GM18868 (cell line): ENCODE results near the gene ACIN1.

Experiments used
- ATAC-seq: cut with Tn5 transposase; IDR thresholded peaks from one replicate; pipeline ENCODE4 v1.9.1; 2021; ENCODE audit warnings: mild to moderate bottlenecking, moderate library complexity; ENCODE audit not compliant: unreplicated experiment

The ACIN1 gene

DNA sequence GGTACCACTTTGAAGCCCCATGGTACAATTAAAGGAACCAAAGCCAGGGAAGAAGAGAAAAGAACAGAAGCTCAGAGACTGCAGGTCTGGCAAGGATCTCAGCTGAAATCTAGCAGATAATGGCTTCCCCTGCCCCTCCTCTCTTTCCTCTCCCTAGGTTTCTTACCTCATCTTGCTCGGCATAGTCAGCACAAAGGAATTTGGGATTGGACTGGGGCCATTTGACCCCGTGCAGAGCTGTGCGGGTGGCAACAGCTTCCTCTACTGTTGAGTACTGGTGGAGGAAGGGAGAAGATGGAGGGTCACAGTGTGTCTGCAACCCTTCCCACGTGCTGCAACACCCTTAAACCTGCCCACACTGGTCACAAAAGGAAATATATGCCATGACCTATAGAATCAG lies 32.9 kb downstream of the ACIN1 start:
- no peak for ATAC-seq

DNA sequence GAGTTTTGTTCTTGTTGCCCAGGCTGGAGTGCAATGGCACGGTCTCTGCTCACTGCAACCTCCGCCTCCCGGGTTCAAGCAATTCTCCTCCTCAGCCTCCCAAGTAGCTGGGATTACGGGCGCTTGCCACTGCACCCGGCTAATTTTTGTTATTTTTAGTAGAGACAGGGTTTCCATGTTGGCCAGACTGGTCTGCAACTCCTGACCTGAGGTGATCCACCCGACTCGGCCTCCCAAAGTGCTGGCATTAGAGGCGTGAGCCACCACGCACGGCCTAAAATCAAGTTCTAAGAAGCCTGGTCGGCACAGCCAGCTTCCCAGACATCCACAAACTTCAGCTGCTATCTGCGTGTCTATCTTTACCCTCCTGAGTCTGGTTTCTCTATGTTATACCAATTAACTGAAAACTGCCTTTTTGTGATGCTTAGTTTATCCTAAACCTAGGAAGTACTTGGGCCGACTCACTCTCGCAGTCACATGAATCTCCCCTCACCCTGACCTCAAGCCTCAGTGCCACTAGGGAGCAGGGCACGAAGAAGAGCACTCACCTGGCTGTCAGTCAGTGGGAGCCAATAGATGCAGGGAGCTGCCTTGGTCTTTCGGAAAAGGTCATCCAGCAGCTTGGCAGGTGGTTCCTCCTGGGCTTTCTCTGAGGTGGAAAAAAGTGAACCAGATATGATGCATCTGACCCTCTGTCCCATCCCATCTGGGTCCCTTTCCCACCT lies 34.2 kb downstream of the ACIN1 start:
- ATAC-seq, result no peak

DNA sequence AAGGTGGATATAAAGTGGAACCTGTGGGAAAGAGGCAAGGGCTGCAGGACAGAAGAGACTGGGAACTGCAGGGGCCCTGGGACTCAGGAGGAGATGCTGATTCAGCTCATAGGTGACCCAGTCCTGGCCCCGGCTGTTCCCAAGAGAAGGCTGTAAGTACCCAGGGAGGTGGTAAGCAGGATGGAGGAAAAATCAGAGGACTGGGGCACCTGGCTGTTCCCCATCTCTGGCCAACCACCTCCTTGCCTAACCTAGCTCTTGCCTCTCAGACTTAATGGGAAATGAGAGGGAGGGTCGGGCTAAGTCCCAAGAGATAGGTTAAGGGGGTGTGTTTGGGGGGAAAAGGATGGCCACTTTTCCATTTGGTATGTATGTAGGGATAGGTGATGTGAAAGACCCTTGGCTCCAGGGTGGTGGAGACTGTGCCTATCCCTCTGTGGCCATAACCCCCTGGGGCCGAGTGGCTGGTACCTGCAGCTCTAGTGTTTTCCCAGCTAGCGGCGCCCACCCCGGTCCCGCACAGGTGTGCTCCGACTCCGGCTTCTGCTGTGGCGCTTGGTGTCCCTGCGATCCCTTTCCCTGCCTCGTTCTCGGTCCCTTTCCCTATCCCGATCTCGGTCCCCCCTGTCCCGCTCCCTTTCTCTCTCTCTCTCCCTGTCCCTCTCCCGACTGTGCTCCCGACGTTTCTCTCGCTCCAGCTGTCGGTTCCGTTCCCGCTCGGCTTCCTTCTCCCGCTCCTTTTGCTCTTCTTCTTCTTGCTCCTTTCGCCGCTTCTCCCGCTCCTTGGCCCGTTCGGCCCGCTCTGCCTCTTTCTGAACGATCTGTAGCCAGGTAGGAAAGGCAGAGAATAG lies 36.1 kb downstream of the ACIN1 start:
- ATAC-seq, result no peak

DNA sequence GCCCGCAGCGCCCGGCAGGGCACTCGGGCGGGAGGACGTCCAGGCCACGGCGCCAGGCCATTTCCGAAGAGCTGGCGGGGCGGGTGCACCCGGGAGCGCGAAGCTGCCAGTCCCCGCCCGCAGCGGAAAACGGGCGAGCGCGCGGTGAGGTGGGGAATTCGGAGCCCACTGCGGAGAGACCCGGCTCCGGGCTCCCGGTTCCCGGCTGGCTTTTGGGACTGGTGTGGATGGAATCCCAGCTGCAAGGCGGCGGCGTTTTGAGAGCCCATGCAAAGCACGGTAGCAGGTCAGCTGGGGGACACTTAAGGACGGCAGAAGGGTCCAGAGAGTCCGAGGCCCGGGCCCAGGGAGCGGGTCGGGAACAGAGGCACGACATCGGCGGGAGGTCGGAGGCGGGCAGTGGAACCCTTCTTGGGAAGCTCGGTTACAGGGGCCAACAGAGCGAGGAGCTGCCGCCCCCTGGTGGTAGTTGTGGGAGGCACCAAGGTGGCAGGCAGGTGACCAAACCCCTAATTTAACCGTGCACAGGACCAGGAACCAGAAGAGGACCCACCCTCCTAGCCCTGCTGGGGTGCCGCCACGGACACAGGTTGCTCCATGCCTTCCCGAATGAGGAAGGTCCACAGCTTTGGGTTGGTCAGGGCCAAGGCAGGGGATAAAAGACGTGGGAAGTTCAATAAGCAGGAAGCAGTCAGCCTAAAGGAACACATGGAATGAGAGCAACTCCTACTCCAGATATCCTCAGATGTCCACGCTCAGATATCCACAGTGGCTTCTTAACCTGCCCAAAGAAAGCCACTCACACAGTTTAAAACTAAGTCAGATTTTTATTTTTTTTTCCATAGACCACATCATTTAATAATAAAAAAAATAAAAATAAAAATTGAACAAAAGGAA lies 36.9 kb downstream of the ACIN1 start:
- peak; percentile 58 for ATAC-seq

DNA sequence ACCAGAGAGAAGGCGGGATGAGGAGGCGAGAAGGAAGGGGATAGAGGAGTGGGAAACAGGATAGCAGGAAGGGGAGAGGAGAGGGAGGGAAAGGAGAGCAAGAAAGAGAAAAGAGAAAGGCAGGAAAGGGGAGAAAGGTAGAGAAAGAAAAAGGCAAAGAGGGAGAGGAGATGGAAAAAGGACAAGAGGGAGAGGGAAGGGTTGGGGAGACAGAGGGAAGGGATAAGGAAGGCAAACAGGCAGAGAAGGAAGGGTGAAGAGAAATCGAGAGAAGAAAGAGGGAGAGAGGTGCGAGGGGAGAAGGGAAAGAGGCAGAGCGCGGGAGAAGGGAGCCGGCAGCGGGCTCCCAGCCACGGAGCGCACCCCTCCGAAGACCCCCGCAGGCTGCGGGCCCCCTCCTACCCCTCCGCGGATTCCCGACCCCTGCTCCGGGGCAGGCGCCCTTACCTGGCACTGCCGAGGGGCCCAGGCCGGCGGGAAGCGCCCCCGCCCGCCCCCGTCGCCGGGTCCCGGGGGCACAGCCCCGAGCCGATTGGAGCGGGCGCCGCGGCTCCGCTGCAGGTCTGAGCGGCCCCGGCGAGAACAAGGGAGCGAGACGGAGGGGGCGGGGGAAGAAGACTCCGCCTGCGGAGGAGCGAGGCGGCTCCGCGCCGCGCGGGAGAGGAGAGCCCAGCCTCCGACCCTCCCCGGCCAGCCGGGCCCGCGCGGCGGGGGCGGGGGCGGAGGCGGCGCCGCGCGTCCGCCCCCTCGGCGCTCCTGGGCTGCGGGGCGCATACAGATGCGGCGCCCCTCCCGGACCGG lies 37.8 kb downstream of the ACIN1 start, which contains the start of gene CDH24:
Gene CDH24, minus strand, starts transcription at position 565 of the 801 bp plus-strand sequence. CDS start 1,787 bp downstream, outside the sequence.
- peak; percentile 56 for ATAC-seq

DNA sequence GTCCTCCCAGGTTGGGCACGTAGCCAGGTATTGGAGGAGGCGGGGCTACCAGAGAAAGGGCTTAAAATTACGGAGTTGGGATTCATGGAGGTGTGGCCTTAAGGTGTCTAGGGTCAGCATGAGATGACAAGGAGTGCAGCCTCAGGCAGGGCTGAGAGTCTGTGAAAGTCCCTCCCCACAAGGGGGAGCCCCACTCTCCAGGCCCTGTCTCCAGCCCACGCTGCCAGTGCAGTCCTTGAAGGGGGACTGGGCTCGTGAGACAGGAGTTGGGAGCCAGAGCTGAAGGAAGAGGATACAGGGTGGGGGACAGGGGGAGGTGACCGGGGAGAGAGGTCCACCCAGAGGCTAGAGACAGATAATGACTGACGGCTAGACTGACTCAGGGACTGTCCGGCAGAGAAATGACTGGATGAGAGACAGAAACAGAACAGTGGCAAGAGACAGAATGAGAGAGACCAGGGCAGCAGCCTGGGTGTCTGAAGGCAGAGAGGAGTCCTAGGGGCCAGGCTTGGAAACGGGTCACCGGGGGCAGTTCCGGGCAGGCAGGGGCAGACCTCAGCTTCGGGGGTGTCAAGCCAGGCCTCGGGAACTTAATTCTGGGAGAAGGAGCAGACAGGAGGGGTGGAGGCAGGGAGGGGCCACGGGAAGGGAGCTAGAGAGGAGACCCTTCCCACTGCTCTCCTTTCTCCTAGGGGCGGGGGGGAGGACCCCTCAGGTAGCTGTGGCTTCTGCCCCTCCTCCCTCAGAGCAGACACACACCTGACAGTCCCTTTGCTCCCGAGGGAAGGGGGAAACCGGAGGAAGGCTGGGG lies 38.6 kb downstream of the ACIN1 start:
- ATAC-seq, result peak; percentile 66

DNA sequence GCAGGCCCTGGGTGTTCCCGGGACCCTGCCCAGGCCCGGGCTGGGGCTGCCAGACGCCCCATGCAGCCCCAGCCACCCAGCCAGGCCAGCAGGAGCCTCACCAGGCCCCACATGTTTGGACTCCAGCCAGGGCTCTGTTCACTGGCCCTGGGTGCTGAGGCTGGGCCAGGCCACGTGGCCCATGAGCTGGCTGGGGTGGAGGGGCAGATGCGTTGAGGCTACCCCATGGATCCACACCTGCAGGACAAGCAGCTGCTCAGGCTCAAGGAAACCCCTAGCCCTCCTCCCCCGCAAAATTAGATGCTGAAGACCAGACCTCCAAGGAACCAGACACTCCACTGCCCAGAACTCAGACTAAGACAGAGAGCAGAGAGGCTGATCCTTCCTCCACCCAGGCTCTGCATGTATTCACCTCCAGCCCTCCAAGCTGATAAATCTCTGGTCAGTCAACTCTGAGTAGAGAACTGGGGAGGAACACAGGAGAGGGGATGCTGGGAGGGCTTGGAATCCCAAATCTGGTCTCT lies 39.3 kb downstream of the ACIN1 start:
- ATAC-seq, result no peak

DNA sequence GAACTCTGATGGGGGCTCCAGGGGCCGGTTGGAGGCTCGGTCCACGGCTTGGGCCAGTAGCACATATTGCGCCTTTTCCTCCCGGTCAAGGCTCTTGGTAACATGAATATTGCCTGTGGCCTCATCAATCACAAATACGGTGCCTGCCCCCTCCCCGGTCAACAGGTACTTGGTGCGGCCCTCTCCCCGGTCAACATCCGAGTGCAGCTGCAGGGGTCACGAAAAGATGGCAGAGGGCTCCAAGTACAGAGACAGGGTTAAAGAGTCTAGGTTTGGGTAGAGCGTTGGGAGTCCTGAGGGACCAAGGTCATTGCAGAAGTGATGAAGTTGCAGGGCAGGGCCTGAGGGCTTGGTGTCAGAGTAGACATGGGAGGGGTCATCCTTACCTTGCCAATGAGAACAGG lies 39.8 kb downstream of the ACIN1 start:
- no peak for ATAC-seq

DNA sequence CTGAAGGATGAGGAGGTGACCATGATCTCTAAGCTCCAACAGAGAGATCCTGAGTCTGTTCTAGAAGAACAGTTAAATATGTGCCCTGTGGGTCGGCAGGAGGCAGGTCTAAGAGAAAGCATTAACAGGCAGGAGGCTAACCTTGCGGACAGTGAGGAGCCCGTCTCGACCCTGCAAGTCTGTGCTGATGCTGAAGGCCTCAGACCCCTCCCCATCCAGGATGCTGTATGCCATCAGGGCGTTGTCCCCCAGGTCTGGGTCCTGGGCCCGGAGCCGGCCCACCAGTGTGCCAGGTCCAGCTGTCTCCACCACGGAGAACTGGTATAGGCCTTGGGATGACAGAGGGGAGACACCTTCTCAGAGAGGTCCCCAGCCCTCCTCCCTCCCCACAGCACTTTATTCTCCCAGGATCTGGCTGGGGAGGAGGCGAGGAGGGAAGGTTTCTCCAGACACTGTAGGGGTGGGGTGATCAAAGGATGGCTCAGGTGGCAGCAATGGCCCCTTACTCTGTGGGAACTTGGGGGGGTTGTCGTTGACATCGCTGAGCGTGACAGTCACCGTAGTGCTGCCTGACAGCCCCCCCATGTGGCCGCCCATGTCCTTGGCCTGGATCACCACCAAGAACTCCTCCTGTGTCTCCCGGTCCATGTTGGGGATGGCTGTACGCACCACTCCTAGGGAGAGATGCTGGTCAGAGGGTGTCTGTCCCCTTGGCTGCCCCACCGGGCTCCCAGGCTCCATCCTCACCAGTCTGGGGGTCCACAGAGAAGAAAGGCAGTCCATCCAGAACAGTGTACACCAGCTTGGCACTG lies 40.7 kb downstream of the ACIN1 start:
- ATAC-seq, result no peak

DNA sequence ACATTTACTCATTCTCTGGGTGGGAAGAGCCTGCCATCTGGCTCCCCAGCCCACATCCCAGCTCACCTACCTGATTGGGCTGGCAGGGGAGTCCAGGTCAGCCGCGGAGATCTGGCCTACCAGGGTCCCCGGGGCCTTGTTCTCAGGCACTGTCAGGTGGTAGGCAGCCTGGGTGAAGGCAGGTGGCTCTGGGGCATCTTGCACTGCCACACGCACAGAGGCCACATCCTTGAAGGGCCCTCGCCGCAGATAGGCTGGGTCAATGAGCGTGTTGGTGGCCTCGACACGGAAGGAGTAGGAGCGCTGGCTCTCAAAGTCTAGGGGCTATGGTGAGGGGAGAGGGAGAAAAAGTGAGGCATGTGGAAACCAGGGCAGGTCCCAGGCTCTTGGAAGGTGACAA lies 41.5 kb downstream of the ACIN1 start:
- ATAC-seq, result no peak

DNA sequence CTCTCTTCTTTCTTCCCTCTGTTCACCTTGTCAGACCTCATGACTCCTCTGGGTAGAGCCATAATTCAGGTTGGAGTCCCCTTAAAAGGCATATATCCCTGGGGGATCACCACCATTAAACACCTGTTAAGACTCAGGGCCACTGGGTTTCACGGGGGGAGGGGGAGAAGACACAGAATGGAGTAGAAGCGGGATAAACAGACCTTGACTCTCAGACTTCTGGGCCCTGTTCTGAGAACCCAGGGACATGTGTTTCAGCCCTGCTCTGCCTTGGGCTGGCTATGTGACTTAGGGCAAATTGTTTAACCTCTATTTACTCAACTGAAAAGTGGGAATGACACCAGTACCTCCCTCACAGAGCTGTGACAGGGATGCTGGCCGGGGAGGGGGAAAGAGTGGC lies 42.3 kb downstream of the ACIN1 start:
- no peak for ATAC-seq

DNA sequence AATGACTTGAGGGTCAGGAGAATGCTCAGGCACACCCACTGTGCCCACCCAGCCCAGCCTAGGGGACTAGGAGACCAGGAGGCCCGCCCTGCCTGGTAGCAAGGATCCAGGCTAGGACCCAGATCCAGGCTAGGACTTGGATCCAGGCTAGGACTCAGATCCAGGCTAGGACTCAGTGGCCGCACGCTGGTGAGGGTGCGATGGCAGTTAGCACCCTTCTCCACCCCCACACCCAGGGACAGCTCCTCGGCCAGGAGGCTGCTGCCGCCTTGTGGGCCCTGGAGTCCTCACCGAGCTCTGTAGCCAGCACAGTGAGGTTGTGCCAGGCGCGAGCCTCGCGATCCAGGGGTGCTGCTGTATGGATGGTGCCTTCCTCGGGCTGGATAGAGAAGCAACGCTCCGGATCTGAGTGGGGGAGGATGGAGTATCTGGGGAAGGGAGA lies 42.7 kb downstream of the ACIN1 start:
- no peak for ATAC-seq

DNA sequence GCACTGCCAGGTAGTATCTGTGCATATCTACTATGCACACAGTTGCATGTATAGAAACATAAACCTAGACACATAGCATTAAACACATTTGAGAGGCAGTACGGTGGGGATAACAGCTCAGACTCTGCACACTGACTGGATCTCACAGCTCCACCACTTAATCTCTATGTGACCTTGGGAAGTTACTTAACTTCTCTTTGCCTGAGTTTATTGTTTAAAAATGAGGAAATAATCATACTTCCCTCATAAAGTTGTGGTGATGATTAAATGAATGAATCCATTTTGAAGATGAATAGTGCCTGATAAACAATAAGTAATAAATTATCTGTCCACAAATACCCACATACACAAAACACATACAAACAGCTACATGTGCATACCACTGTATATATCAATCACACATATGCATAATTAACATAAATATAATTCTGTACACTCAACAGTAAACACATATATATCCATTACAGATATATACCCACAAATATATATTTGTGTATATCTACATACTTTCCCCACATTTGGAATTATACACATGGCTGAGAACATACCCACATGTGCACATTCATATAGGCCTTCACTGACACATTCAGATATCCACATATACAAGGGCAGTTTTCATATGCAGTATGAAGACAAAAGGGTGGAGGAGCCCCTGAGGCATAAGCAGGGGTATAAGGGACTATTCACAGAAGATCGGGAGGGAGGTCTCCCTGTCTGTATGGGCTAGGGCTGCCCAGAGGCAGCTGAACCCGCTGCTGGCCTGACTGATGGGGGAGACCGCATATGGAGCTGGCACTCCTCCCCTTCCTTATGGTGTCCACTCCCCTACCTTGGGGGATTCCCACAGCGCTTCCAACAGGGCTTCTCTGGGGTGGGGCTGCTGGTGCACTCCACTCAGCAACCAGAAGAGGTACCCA lies 43.5 kb downstream of the ACIN1 start:
- ATAC-seq, result no peak

DNA sequence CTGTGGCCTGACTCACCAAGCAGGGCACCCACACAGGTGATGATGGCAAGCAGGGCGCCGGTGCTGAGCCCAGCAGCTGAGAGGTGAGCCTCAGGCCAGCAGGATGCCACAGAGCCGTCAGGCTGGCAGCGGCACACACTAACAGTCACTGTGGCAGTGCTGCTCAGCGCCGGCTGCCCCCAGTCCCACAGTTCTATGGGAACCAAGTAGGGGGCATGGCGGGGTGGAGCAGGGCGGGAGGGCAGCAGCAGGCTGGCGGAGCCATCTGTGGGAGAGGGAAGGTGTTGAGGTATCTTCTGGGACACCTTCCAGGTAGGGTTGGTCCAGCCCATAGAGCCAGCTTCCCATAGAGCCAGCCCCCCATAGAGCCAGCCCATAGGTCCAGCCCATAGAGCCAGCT lies 45.9 kb downstream of the ACIN1 start:
- ATAC-seq, result no peak

DNA sequence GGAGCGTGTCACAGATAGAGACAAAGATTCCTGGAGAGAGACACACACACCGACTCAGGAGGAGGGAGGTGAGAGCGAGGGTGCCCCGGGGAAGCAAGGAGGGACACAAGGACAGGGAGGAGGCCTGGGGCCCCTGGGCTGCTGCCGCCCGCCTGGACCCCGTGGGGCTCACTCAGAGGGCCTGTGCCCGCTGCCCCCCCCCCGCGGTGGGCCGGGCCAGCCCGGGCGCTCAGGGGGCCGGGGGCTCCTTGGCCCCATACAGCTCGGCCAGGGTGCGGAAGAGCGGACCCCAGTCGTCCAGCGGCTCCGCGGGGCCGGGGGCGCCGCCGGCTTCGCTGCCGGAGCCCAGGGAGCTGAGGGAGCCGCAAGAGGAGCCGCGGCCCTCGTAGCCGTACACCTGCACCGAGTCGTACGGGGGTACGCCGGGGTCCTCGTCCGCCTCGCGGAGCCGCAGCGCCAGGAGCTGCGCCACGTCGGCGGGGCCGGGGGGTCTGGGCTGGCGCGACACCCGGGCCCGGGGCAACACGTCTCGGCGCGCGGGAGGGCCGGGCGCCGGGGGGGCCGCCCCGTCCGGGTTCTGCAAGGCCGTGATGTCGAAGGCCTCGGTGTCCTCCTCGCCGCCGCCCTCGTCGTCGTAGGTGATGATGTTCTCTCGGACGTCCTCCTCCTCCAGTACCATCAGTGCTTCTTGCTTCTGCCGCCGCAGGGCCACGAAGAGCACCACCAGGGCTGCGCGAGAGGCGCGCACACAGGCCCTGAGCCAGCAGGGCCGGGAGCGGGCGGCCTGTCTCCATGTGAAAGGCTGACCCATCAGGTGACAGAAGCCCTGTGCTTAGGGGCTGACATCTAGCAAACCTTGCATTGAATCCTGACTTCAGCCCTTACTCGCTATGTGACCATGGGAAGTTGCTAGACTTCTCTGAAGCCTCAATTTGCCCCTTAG lies 46.9 kb downstream of the ACIN1 start:
- ATAC-seq, result no peak

DNA sequence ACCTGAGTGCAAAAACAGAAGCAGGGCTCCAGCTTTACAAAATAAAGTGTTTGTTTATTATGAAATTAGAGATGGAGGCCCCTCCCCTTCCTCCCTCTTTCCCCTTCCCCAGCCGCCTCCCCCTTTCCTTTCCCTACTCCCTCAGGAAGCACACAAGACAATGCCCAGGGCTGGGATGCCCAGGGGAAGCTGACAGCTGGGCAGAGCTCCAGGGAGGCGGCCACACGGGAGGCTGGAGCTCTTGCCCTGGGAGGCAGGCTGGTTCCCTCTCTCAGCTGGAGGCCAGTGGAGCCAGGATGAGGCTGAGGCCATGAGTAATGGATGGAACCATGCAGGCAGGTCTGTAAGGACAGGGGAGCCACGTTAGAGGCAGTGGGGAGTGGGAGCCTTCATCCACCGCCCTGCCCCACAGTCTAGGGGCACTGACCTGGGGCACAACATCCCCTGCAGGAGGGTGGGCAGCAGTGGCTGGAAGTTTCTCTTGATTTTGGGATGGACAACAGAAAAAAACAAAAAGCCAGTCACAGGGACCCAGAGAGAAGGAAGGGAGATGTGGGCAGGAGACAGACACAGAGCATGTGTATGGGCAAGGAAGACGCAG lies 47.8 kb downstream of the ACIN1 start:
- no peak for ATAC-seq
